ENCODE data around the gene RMRP.

The RMRP gene

GRCh38 chr9:35611230-35611797 is 46.5 kb downstream of the RMRP start:
- DNase-seq (ENCODE audit: low read depth in 2 of 2) = peak in 1 of 2 donors; percentile 38

- DNase-seq (ENCODE audit: low read depth in 2 of 2) = no peak
Observed at GRCh38 chr9:35609820-35610163, 48.0 kb downstream of the RMRP start.

- no peak for DNase-seq (ENCODE audit: low read depth in 2 of 2)
Observed at GRCh38 chr9:35609001-35609819, 48.6 kb downstream of the RMRP start.

- DNase-seq (ENCODE audit: low read depth in 2 of 2) = no peak
Observed at GRCh38 chr9:35608221-35608620, 49.6 kb downstream of the RMRP start.
